ENCODE measurements around the gene HEBP2.
"Not testable (repeated sequence)": the region's sequence is repeated elsewhere in the genome, so short reads cannot be mapped to it uniquely, and the experiment has no call there.

HEBP2 gene, protein sequence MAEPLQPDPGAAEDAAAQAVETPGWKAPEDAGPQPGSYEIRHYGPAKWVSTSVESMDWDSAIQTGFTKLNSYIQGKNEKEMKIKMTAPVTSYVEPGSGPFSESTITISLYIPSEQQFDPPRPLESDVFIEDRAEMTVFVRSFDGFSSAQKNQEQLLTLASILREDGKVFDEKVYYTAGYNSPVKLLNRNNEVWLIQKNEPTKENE

DNA sequence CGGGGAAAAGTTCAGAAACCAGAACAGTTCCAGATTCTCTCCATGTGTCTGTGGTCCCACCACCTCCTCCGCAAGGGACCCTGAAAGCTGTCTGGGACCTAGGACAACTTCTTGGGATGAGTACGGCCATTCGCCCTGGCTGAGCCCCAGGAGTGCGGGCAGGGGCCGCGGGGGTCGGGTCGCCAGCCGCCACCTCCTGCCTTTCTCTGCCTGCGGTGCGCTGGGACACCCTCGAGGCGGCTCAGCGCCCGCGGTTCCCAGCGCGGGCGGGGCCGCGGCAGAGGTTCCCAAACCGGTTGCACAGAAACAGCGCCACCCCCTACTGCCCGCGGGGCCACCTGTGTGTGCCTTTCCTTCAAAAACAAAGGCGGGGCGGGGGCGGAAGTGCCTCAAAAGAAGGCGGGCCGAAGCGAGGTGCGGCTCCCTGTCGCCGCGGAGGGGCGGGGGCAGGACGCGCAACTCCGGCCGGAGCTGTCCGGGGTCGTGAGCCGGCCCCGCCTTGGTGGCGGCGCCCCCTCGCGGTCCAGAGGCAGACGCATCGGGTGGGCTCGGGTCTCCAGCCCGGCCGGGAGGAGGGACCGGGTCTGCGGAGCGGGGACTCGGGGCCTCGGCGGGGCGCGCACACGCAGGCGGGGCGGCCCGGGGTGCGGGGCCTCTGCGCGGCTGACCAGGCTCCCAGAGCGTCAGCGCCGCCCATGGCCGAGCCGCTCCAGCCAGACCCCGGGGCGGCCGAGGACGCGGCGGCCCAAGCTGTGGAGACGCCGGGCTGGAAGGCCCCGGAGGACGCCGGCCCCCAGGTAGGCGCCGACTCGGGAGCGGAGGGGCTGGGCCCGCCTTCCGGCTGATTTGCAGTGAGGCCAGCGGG lies at the start of gene HEBP2:
Gene HEBP2, plus strand, starts transcription at position 423 of the 865 bp plus-strand sequence. Its CDS starts 273 bp downstream, at position 696.
- DNase-seq: peak; percentile 94

- DNase-seq: no peak
Observed at GRCh38 chr6:138357928-138358327, 46.1 kb upstream of the HEBP2 start.

GRCh38 chr6:138368684-138369083 lies 35.3 kb upstream of the HEBP2 start:
- DNase-seq: not testable (repeated sequence)

- no peak for DNase-seq
Observed at GRCh38 chr6:138370631-138371451, 33.2 kb upstream of the HEBP2 start.

- DNase-seq: no peak
Observed at GRCh38 chr6:138371452-138371711, 32.6 kb upstream of the HEBP2 start.

DNA sequence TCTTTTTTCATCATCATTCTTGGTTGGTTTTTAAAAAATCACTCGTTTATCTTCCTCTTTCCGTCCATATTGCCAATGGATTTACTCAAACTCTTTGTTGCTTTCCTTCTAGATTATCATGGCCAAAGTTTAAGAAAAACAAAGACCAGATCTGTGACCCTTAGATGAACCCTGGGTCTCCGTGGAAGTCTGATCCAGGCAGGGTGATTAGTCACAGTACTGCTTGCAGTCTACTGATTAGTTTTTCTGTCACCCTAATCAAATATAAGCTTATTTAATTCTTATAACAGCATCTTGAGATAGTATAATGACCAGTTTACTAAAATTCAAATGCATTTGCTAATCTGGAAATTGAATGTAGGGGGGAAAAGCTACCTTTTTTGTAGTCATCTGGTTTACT lies 32.3 kb upstream of the HEBP2 start:
- DNase-seq: no peak

GRCh38 chr6:138372711-138373463 lies 31.1 kb upstream of the HEBP2 start:
- DNase-seq: peak; percentile 16

DNA sequence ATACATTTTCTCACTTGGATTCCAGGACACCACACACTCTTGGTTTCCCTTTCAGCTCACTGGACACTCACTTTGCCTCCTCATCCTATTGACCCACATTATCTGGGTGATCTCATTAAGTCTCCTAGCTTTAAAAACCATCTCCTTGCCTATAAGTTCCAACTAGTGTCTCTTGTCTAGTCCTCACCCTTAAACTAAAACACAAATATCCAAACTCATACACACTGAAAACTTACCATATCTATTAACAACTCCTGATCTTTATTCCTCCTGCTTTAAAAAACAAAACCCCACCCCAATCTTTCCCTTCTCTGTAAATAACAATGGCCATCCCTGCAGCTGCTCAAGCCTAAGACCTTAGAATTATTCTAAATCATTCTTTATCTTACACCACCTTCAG lies 29.8 kb upstream of the HEBP2 start:
- no peak for DNase-seq

DNA sequence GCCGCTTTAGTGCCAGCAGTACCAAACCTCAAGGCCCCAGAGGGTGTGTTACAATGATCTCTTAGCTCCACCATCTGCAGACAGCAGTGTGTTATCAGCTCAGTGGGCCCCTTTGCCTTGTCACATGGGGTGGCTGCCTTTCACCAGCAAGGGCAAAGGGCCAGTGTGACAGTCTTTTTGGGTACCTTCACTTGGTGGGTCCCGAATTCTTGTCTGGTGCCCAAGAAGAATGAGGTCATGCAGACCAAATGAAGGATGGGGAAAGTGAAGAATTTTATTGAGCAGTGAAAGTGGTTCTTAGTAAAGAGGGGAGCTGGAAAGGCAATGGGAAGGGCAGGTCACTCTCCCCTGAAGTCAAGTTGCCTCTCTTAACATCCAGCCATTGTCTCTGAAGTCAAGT lies 29.2 kb upstream of the HEBP2 start:
- no peak for DNase-seq

- no peak for DNase-seq
Observed at GRCh38 chr6:138377042-138377441, 27.0 kb upstream of the HEBP2 start.

DNA sequence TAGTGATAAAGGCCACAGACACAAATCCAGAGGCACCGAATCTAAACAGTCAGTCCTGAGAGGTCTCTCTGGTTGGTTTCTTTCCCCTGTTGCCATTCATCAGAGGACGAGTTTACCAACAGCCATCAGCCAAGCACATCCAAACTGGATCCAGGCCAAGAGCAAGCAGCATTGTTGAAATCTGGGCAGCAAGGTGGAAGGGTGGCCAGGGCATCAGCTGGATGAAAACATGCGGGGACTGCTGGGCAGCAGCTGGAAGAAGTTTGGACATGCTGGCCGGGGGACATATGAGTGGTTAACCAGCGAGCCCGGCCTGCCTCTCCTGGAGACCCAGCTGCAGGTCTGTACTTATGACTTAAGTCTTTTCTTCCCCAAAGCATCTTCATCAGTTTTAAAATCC lies 26.2 kb upstream of the HEBP2 start, which contains the start of gene SMIM28:
Gene SMIM28, plus strand, starts transcription at position 62 of the 400 bp plus-strand sequence. Its CDS starts 168 bp downstream, at position 230.
- DNase-seq: no peak

DNA sequence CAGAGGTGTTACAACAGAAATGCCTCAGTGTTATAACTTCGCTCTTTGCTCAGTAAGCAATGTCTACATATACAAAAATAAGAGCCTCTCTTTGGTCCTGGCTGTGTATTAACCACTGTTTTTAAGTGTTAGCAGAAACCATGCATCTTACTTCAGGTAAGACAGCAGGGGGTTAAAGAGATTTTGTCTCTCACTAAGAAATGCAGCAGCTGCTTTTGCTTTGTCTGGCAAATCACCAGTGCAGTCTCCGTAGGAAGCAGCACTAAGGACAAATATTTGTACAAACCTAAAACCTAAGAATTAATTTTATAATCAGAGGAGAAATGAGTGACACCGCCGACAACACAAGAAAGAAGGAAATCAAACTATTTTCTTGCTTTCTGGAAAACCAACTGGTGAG lies 25.6 kb upstream of the HEBP2 start:
- DNase-seq: no peak

GRCh38 chr6:138382498-138383265 lies 21.3 kb upstream of the HEBP2 start:
- DNase-seq: no peak

- DNase-seq: no peak
Observed at GRCh38 chr6:138383776-138384175, 20.2 kb upstream of the HEBP2 start.

DNA sequence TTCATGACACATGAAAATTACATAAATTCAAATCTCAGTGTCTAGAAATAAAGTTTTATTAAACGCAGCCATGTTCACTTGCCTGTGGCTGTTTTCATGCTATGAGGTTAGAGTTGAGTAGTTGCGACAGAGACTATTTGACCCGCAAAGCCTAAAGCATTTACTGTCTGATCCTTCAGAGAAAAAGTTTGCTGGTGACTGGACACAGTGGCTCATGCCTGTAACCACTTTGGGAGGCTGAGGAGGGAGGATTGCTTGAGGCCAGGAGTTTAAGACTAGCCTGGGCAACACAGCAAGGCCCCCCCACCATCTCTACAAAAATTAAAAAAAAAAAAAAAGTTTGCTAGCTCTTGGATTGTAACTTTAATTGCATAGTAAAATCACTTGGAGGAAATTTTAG lies 17.1 kb upstream of the HEBP2 start:
- DNase-seq: no peak

GRCh38 chr6:138387577-138388368 lies 16.2 kb upstream of the HEBP2 start:
- no peak for DNase-seq

DNA sequence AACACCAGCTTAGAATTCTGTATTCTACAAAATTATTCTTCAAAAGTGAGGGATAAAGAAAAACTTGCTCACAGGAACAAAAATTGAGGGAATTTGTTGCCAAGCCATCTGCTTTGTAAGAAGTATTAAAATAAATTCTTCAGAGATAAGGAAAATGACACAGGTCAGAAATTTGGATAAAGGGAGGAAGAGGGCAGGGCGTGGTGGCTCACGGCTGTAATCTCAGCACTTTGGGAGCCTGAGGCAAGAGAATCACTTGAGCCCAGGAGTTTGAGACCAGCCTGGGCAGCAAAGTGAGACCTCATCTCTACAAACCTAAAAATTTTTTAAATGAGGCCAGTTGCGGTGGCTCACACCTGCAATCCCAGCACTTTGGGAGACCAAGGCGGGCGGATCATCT lies 14.5 kb upstream of the HEBP2 start:
- no peak for DNase-seq

DNA sequence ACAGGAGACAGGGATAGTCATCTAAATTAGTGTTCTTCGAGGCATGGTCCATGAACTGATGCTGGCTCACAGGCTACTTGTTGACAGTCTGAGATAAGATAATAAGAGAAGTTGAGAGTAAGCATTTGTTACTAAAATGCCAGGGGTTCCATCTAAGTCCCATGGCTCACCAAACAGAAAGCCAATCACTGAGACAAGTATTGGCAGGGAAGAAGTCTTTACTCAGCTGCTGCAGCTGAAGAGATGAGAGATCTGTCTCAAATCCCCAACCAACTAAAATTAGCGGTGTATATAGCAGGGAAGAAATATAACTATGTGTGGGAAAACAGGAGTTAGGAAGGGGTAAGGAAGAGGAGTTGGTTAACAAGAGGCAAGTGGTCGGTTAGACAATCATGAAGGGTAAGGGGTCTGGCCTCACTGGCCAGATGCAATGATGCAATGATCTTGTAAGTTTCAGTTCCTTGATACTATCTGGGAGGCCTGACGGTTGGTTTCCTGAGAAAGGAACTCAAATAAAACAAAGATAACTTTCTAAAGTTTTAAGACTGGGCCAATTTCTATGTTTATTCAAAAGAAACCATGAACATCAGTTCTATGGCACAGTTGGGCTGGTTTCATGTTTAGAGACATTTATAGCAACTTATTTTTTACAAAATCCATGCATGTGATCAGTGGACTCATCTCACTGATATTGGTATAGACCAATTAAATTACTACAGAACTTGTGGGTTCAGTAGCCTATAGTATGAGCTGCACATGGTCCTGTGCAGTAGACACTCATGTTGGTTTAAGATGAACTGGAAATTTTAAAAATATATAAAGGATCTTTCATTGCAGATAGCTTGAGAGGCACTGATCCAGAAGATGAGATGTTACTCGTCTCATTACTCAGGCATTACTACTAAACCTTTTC lies 9.9 kb upstream of the HEBP2 start:
- no peak for DNase-seq

GRCh38 chr6:138396709-138397108 lies 7.3 kb upstream of the HEBP2 start:
- no peak for DNase-seq
